Peyer's patch (tissue), 4 donors: ENCODE measurements around the gene MYLK.

Experiments
- CTCF ChIP-seq, 6 experiments: fragments of 450-650 bp in 4 of 6; fragments of 200-600 bp in 2 of 6; sonication (generic) in 1 of 6; IDR thresholded peaks; one replicate each; pipeline ENCODE4 v1.5.1; 2017 to 2019; ENCODE audit warnings: antibody characterized with exemption in 6 of 6, mild to moderate bottlenecking in 3 of 6, moderate library complexity in 1 of 6
- POLR2A ChIP-seq, 2 donors: fragments of 450-650 bp; IDR thresholded peaks; one replicate each; pipeline ENCODE4 v1.5.1; 2017; ENCODE audit warnings: antibody characterized with exemption in 2 of 2, mild to moderate bottlenecking in 2 of 2, moderate library complexity in 2 of 2

DNA sequence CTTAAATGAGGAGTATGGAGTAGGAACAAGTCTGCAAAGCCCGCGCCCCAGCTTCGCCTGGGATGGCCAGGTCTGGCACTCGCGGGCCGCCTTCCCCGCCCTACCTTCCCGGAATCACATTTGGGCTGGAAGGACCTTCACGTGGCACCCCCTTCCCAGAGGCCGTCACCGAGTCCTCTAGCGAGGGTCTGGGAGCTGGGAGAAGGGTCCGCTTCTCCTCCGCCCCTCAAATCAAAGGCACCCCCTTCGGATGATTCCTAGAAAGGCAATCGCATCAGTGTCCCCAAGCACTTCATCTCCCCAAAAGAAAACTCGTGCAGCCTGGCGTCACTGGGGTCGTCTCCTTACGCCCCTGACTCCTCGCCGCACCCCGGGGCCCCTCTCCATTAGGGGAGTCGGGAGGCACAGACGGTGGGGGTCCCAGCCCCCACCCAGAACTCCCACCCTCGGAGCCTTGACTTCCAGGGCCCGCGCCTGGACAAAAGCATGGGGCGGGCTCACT is 380 bp downstream of the MYLK start:
- no peak for TF ChIP-seq POLR2A (IDR thresholded peaks at IDR 0.05)
- no peak for TF ChIP-seq CTCF (IDR thresholded peaks at IDR 0.05)
